Measurements from ENCODE around the gene UBE2I.

Gene UBE2I

GRCh38 chr16:1276580-1276878 lies 32.9 kb upstream of the UBE2I start:
- Histone ChIP-seq H3K27me3 (peaks cover 83% of the 10 kb centered on the region), H3K36me3 (no peaks in the 10 kb centered on the region)

DNA sequence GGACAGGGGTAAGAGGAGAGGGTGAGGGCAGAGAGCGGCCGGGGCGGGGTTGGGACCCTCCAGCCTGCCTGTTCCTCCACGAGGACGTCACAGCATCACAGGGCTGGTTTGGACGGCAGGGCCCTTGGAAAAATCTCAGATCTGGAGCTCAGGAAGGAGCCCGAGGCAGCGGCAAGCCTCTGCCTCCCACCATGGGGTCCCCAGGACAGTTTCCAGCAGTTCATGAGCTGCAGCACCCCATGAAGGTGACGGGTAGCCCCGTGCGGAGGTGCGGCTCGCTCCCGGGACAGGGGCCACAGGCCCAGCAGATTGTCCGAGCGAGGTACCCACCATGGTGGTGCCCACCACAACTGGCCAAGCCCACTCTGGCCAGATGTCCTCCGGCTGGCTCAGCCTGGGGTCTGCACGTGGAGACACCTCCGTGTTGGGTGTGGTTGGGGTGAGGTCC lies 32.3 kb upstream of the UBE2I start:
- DNase-seq, result no peak
- H3K4me1 ChIP-seq, result peaks cover 7% of the 10 kb centered on the region
- H3K4me3 ChIP-seq (ENCODE audit: low read depth, low read length), result no peak overlapping the region
- no peaks in the 10 kb centered on the region for H3K36me3 ChIP-seq
- no peak for TF ChIP-seq CTCF (IDR thresholded peaks at IDR 0.05; ENCODE audit: low read depth, low read length)
- peaks cover 89% of the 10 kb centered on the region for H3K27me3 ChIP-seq
- peaks cover 4% of the 10 kb centered on the region; the same call in 1 of the 2 replicates for H3K9me3 ChIP-seq

More at GRCh38 chr16:1276580-1276878, 32.9 kb upstream of the UBE2I start:
- H3K4me1 ChIP-seq, result peaks cover 10% of the 10 kb centered on the region
- no peak for DNase-seq
- peaks cover 4% of the 10 kb centered on the region; the same call in 1 of the 2 replicates for H3K9me3 ChIP-seq
- no peak for TF ChIP-seq CTCF (IDR thresholded peaks at IDR 0.05; ENCODE audit: low read depth, low read length)
- no peak overlapping the region for H3K4me3 ChIP-seq (ENCODE audit: low read depth, low read length)

GRCh38 chr16:1277617-1278282 lies 31.7 kb upstream of the UBE2I start:
- Histone ChIP-seq H3K4me1 (peaks cover 2% of the 10 kb centered on the region), H3K9me3 (peaks cover 4% of the 10 kb centered on the region; the same call in 1 of the 2 replicates), H3K4me3 (ENCODE audit: low read depth, low read length) (no peak overlapping the region), H3K36me3 (no peaks in the 10 kb centered on the region), H3K27me3 (peaks cover 89% of the 10 kb centered on the region)
- DNase-seq, result no peak
- TF ChIP-seq CTCF (IDR thresholded peaks at IDR 0.05; ENCODE audit: low read depth, low read length), result no peak

GRCh38 chr16:1278477-1278876 lies 31.0 kb upstream of the UBE2I start:
- no peaks in the 10 kb centered on the region for H3K4me1 ChIP-seq
- H3K4me3 ChIP-seq (ENCODE audit: low read depth, low read length), result no peak overlapping the region
- no peak for TF ChIP-seq CTCF (IDR thresholded peaks at IDR 0.05; ENCODE audit: low read depth, low read length)
- DNase-seq, result no peak
- peaks cover under 1% of the 10 kb centered on the region; the same call in 1 of the 2 replicates for H3K9me3 ChIP-seq
- peaks cover 89% of the 10 kb centered on the region for H3K27me3 ChIP-seq
- no peaks in the 10 kb centered on the region for H3K36me3 ChIP-seq

- H3K36me3 ChIP-seq, result no peaks in the 10 kb centered on the region
- peaks cover 90% of the 10 kb centered on the region for H3K27me3 ChIP-seq
- TF ChIP-seq CTCF (IDR thresholded peaks at IDR 0.05; ENCODE audit: low read depth, low read length), result no peak
- DNase-seq, result no peak
- H3K4me3 ChIP-seq (ENCODE audit: low read depth, low read length), result no peak overlapping the region
- no peaks in the 10 kb centered on the region for H3K9me3 ChIP-seq
- H3K4me1 ChIP-seq, result no peaks in the 10 kb centered on the region
Measured at GRCh38 chr16:1279081-1279944, 30.1 kb upstream of the UBE2I start.

All from BE2C (cell line).